ENCODE measurements around the gene SNX7. TPM values are rescaled to one million over a fixed set of nuclear protein-coding genes. Genes with fewer than 3 reads are reported as not detected.

Gene SNX7
- total and polyA plus RNA-seq, 4 donors, result 4.9 to 24.8 (median 13.1) TPM

DNA sequence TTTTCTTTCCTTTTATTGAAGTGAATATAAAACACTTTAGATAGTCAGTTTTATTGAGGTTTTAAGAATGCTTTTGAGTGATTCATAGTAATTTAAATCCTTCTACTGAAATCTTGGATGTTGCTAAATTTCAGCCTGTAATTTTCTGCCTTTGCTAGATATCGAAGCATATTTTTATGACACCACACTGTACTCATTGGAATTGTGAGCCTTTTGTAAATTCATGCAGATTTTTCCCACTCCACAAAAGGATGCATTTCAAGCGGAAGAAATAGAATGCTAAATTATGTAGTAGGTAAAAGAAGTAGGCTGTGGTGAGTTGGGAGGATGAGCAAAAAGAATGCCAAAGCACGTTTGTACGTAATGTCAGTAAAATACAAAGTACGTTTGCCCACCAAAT is 13.8 kb downstream of the SNX7 start:
- TF ChIP-seq CTCF (IDR thresholded peaks at IDR 0.05; ENCODE audit: control extremely low read depth, extremely low read depth), result no peak
- Histone ChIP-seq H3K27ac (ENCODE audit: low read depth in 1 of 2, low read length in 1 of 2) (no peak overlapping the region), H3K9me3 (ENCODE audit: control insufficient read depth in 4 of 4, insufficient read depth in 3 of 4, low read length in 3 of 4) (peaks cover 0 to 2% (median 0%) of the 10 kb centered on the region in 4 donors), H3K4me3 (no peak overlapping the region), H3K36me3 (ENCODE audit: control insufficient read depth in 4 of 4, insufficient read depth in 4 of 4, low read length in 4 of 4) (peaks cover 0 to 2% (median 0%) of the 10 kb centered on the region in 4 donors), H3K27me3 (ENCODE audit: control insufficient read depth in 3 of 3, insufficient read depth in 3 of 3, low read length in 2 of 3) (no peaks in the 10 kb centered on the region), H3K9ac (ENCODE audit: insufficient read depth in 1 of 2, low read length in 2 of 2) (no peak overlapping the region), H3K4me1 (ENCODE audit: control insufficient read depth in 5 of 5, insufficient read depth in 5 of 5, low read length in 5 of 5) (peaks cover 0 to 2% (median 0%) of the 10 kb centered on the region in 5 donors)
- no peak for ATAC-seq (ENCODE audit: insufficient read depth, low FRiP score)
- WGBS, 2 donors, result 93 to 94% methylated on average over 5 of the region's 5 CpGs
- DNase-seq, result no peak

GRCh38 chr1:98677288-98677687 is 15.8 kb downstream of the SNX7 start:
- ATAC-seq (ENCODE audit: insufficient read depth, low FRiP score) (no peak), DNase-seq (no peak)
- H3K27ac ChIP-seq (ENCODE audit: low read depth in 1 of 2, low read length in 1 of 2), result no peak overlapping the region
- H3K27me3 ChIP-seq (ENCODE audit: control insufficient read depth in 3 of 3, insufficient read depth in 3 of 3, low read length in 2 of 3), result no peaks in the 10 kb centered on the region
- H3K9me3 ChIP-seq (ENCODE audit: control insufficient read depth in 4 of 4, insufficient read depth in 3 of 4, low read length in 3 of 4), result peaks cover 0 to 2% (median 0%) of the 10 kb centered on the region in 4 donors
- H3K36me3 ChIP-seq (ENCODE audit: control insufficient read depth in 4 of 4, insufficient read depth in 4 of 4, low read length in 4 of 4), result peaks cover 0 to 2% (median 0%) of the 10 kb centered on the region in 4 donors
- no peak overlapping the region for H3K9ac ChIP-seq (ENCODE audit: insufficient read depth in 1 of 2, low read length in 2 of 2)
- no peak overlapping the region for H3K4me3 ChIP-seq
- no peak for TF ChIP-seq CTCF (IDR thresholded peaks at IDR 0.05; ENCODE audit: control extremely low read depth, extremely low read depth)
- no peaks in the 10 kb centered on the region for H3K4me1 ChIP-seq (ENCODE audit: control insufficient read depth in 5 of 5, insufficient read depth in 5 of 5, low read length in 5 of 5)
- 75% methylated on average over 4 of the region's 4 CpGs for WGBS, 2 donors

- peaks cover 0 to 10% (median 3%) of the 10 kb centered on the region in 4 donors for H3K36me3 ChIP-seq (ENCODE audit: control insufficient read depth in 4 of 4, insufficient read depth in 4 of 4, low read length in 4 of 4)
- WGBS, 2 donors, result 92 to 95% methylated on average over 3 of the region's 3 CpGs
- H3K27ac ChIP-seq (ENCODE audit: low read depth in 1 of 2, low read length in 1 of 2), result no peak overlapping the region
- no peak overlapping the region for H3K9ac ChIP-seq (ENCODE audit: insufficient read depth in 1 of 2, low read length in 2 of 2)
- TF ChIP-seq CTCF (IDR thresholded peaks at IDR 0.05; ENCODE audit: control extremely low read depth, extremely low read depth), result no peak
- no peaks in the 10 kb centered on the region for H3K27me3 ChIP-seq (ENCODE audit: control insufficient read depth in 3 of 3, insufficient read depth in 3 of 3, low read length in 2 of 3)
- H3K9me3 ChIP-seq (ENCODE audit: control insufficient read depth in 4 of 4, insufficient read depth in 3 of 4, low read length in 3 of 4), result peaks cover 0 to 2% (median 0%) of the 10 kb centered on the region in 4 donors
- ATAC-seq (ENCODE audit: insufficient read depth, low FRiP score) (no peak), DNase-seq (no peak)
- H3K4me3 ChIP-seq, result no peak overlapping the region
- no peaks in the 10 kb centered on the region for H3K4me1 ChIP-seq (ENCODE audit: control insufficient read depth in 5 of 5, insufficient read depth in 5 of 5, low read length in 5 of 5)
Measured at GRCh38 chr1:98681812-98682211, 20.3 kb downstream of the SNX7 start.

- H3K4me1 ChIP-seq (ENCODE audit: control insufficient read depth in 5 of 5, insufficient read depth in 5 of 5, low read length in 5 of 5), result no peaks in the 10 kb centered on the region
- no peaks in the 10 kb centered on the region for H3K9me3 ChIP-seq (ENCODE audit: control insufficient read depth in 4 of 4, insufficient read depth in 3 of 4, low read length in 3 of 4)
- peaks cover 0 to 13% (median 3%) of the 10 kb centered on the region in 4 donors for H3K36me3 ChIP-seq (ENCODE audit: control insufficient read depth in 4 of 4, insufficient read depth in 4 of 4, low read length in 4 of 4)
- DNase-seq (no peak), ATAC-seq (ENCODE audit: insufficient read depth, low FRiP score) (no peak)
- no peak overlapping the region for H3K4me3 ChIP-seq
- no peak for TF ChIP-seq CTCF (IDR thresholded peaks at IDR 0.05; ENCODE audit: control extremely low read depth, extremely low read depth)
- no peaks in the 10 kb centered on the region for H3K27me3 ChIP-seq (ENCODE audit: control insufficient read depth in 3 of 3, insufficient read depth in 3 of 3, low read length in 2 of 3)
- no peak overlapping the region for H3K9ac ChIP-seq (ENCODE audit: insufficient read depth in 1 of 2, low read length in 2 of 2)
- no peak overlapping the region for H3K27ac ChIP-seq (ENCODE audit: low read depth in 1 of 2, low read length in 1 of 2)
- WGBS, 2 donors, result 91 to 92% methylated on average over 2 of the region's 2 CpGs
Measured at GRCh38 chr1:98688110-98688739, 26.7 kb downstream of the SNX7 start.

All from lung (tissue), 12 donors.